Measurements from ENCODE around the gene PRICKLE4. TPM values are rescaled to one million over a fixed set of nuclear protein-coding genes. Genes with fewer than 3 reads are reported as not detected.

Gene PRICKLE4
- total RNA-seq, 2 donors from 2014 or later: 11.4 to 11.6 TPM

DNA sequence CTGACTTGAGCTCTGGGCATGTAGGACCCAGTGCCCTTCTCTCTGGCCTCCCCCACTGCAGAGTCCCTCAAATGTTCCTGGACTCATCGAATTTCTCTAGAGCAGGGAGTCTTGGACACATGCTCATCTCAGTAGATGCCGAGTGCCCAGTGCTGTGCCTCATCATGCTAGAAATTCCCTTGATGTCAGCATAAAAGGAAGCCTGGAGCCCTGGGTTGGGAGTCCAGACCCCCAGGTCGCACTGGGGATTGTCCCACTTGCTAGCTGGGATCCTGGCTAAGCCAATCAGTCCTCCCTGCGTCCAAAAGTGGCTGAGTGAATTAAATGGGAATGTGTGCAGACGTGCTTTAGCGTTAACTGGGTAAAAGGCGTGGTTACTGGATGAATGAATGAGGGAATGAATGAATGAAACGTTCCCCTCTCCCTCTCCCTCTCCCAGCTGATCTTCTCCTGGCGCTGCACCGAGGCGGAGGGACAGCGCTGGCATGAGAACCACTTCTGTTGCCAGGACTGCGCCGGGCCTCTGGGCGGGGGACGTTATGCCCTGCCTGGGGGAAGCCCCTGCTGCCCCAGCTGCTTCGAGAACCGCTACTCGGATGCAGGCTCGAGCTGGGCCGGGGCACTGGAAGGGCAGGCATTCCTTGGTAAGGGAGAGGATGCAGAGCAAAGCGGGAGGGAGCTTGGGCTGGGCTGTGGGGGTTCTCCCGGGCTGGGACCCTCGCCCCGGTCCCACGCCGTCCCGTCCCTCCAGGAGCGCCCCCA lies 5.3 kb downstream of the PRICKLE4 start:
- H3K4me3 ChIP-seq: peak overlapping the region; percentile 57 to 90
- TF ChIP-seq POLR2A (IDR thresholded peaks at IDR 0.05): no peak
- TF ChIP-seq POLR2AphosphoS5 (IDR thresholded peaks at IDR 0.05): no peak
- TF ChIP-seq, protein P1, sequence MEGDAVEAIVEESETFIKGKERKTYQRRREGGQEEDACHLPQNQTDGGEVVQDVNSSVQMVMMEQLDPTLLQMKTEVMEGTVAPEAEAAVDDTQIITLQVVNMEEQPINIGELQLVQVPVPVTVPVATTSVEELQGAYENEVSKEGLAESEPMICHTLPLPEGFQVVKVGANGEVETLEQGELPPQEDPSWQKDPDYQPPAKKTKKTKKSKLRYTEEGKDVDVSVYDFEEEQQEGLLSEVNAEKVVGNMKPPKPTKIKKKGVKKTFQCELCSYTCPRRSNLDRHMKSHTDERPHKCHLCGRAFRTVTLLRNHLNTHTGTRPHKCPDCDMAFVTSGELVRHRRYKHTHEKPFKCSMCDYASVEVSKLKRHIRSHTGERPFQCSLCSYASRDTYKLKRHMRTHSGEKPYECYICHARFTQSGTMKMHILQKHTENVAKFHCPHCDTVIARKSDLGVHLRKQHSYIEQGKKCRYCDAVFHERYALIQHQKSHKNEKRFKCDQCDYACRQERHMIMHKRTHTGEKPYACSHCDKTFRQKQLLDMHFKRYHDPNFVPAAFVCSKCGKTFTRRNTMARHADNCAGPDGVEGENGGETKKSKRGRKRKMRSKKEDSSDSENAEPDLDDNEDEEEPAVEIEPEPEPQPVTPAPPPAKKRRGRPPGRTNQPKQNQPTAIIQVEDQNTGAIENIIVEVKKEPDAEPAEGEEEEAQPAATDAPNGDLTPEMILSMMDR (IDR thresholded peaks at IDR 0.05): no peak

DNA sequence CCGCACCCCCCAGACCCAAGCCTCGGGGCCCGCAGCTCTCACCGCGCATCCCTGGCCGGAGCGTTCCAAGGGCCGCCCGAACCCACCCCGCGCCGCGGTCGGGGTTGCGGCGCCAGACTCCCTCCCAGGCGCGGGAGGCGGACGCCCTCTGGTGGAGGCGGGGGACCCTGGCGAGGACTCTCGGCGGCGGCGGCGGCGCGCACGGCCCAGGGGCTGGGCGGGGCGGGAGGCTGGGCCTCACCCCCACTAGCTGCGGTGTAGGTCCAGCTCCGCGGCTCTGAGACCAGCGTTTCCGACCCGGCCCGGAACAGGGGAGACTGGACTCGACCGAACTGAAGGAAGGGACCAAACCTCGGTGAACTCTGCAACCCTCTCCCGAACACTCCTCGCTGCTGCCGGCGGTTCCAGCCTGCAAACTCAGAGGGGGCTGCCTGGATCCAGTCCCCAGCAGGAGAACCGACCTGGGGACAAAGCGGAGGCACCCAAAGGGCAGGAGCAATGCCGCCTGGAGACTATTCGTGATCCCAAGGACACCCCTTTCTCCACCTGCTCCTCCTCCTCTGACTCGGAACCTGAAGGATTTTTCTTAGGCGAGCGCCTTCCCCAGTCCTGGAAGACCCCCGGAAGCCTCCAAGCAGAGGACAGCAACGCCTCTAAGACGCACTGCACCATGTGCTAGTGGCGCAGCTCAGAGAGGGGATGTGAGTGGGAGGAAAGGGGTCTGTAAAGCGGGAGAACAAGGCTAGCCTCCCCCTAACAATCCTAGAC lies 6.1 kb downstream of the PRICKLE4 start:
- H3K9me3 ChIP-seq: no peaks in the 10 kb centered on the region
- intact Hi-C loops (cut with DNase I): loop anchor here (2.0 to 10.0 kb wide), 3 partner anchors 52 to 192 kb away; partner anchors contain the start of genes BYSL, MED20 and TFEB
- H3K4me3 ChIP-seq: peak overlapping the region; percentile 57 to 90
- H3K36me3 ChIP-seq: peaks cover 0 to 3% of the 10 kb centered on the region in 2 donors
- TF ChIP-seq, protein P1 (IDR thresholded peaks at IDR 0.05): peak; percentile 83 to 97 (median 92)
- peak; percentile 31 for TF ChIP-seq POLR2AphosphoS5 (IDR thresholded peaks at IDR 0.05)
- peak; percentile 46 for TF ChIP-seq POLR2A (IDR thresholded peaks at IDR 0.05)
- WGBS: 3% methylated on average over 18 of the region's 58 CpGs
- H3K4me1 ChIP-seq (replicated peaks): peaks cover 20% of the 10 kb centered on the region
- H3K27me3 ChIP-seq (replicated peaks; ENCODE audit: insufficient read depth): no peaks in the 10 kb centered on the region
- peak overlapping the region; percentile 92 to 93 for H3K27ac ChIP-seq
- DNase-seq (ENCODE audit: low spot score): peak; percentile 83

More for the DNA sequence above, 5.3 kb downstream of the PRICKLE4 start:
- Histone ChIP-seq H3K4me1 (replicated peaks) (peaks cover 28% of the 10 kb centered on the region), H3K27me3 (replicated peaks; ENCODE audit: insufficient read depth) (no peaks in the 10 kb centered on the region), H3K36me3 (peaks cover 0 to 3% of the 10 kb centered on the region in 2 donors), H3K27ac (peak overlapping the region; percentile 92 to 93), H3K9me3 (no peaks in the 10 kb centered on the region)
- DNase-seq (ENCODE audit: low spot score): no peak
- WGBS: 12% methylated on average over 29 of the region's 29 CpGs
- intact Hi-C loops (cut with DNase I): loop anchor here (2.0 to 10.0 kb wide), 3 partner anchors 51 to 191 kb away; partner anchors contain the start of genes BYSL, MED20 and TFEB

DNA sequence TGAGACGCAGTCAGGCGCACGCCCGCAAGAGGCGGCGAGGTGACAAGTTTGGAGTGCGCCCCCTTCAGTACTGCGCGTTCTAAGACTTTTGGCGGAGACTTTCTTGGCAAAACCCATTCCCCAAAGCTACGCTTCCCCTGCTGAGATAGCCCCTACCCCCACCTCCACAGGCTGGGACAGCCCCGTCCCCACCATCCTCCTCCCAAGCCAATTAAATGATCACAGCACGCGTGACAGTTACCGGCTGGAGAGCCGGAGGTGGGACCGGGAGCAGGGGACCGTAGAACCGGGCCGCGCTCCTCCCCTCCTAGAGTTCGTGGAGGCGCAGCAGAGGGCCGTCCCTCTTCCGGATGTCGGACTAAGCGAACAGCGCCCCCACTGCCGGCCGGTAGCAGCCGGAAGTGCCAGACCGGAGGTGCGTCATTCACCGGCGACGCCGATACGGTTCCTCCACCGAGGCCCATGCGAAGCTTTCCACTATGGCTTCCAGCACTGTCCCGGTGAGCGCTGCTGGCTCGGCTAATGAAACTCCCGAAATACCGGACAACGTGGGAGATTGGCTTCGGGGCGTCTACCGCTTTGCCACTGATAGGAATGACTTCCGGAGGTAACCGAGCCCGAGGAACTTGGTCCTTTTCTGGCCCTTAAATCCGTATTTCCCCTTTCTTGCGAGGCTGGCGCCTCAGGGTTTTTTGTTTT lies 6.8 kb downstream of the PRICKLE4 start, which contains the start of gene TOMM6:
TSS of gene TOMM6 (plus strand) at position 476 of the 699 bp plus-strand sequence. CDS start at position 480, 4 bp downstream.
- Histone ChIP-seq H3K27ac (peak within 1 kb of the TSS; percentile 92 to 93), H3K27me3 (replicated peaks; ENCODE audit: insufficient read depth) (no peaks in the 10 kb centered on the region), H3K36me3 (peaks cover 0 to 3% of the 10 kb centered on the region in 2 donors), H3K4me3 (peak within 1 kb of the TSS; percentile 57 to 90), H3K4me1 (replicated peaks) (peaks cover 20% of the 10 kb centered on the region), H3K9me3 (no peaks in the 10 kb centered on the region)
- TF ChIP-seq, protein P1 (IDR thresholded peaks at IDR 0.05): peak; percentile 90 to 99 (median 94)
- peak; percentile 99 for TF ChIP-seq POLR2AphosphoS5 (IDR thresholded peaks at IDR 0.05)
- TF ChIP-seq POLR2A (IDR thresholded peaks at IDR 0.05): peak; percentile 82
- intact Hi-C loops (cut with DNase I): loop anchor here (2.0 to 10.0 kb wide), 3 partner anchors 53 to 193 kb away; partner anchors contain the start of genes BYSL, MED20 and TFEB
- under 1% methylated on average over 55 of the region's 55 CpGs for WGBS
- peak; percentile 95 for DNase-seq (ENCODE audit: low spot score)

DNA sequence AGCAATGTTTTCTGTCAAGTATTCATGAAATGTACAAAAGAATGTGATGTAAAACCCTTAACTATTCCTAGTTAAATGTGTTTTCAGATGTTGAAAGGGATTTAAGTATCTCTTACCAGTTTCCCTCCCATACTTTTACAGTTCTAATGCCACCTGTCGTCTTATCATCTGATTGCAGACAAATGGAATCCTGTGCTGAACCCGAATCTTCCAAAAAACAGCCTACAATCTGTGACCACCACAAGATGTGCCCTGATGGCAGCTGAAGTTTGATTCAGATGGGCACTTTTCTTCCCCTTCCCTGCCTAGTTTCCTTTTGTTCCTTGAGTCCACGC lies 8.8 kb downstream of the PRICKLE4 start:
- H3K36me3 ChIP-seq: peaks cover 0 to 3% of the 10 kb centered on the region in 2 donors
- H3K27ac ChIP-seq: no peak overlapping the region
- TF ChIP-seq, protein P1 (IDR thresholded peaks at IDR 0.05): no peak
- no peak for TF ChIP-seq POLR2A (IDR thresholded peaks at IDR 0.05)
- TF ChIP-seq POLR2AphosphoS5 (IDR thresholded peaks at IDR 0.05): no peak
- no peak for DNase-seq (ENCODE audit: low spot score)
- intact Hi-C loops (cut with DNase I): loop anchor here (5.0 to 10.0 kb wide), 2 partner anchors 133 to 195 kb away; partner anchors contain the start of genes BYSL and MED20
- 78% methylated on average over 3 of the region's 3 CpGs for WGBS
- no peaks in the 10 kb centered on the region for H3K27me3 ChIP-seq (replicated peaks; ENCODE audit: insufficient read depth)
- no peak overlapping the region for H3K4me3 ChIP-seq
- no peaks in the 10 kb centered on the region for H3K9me3 ChIP-seq
- H3K4me1 ChIP-seq (replicated peaks): peaks cover 17% of the 10 kb centered on the region

Measured in prostate gland (tissue), 2 donors.